HG03558 (cell line): ENCODE data around the gene PROKR1.
A peak's percentile ranks its signal among the peaks of the same experiment; 100 is the strongest.
"Not testable (repeated sequence)": the region's sequence is repeated elsewhere in the genome, so short reads cannot be mapped to it uniquely, and the experiment has no call there.

Source experiments
- ATAC-seq: cut with Tn5 transposase; IDR thresholded peaks from one replicate; pipeline ENCODE4 v1.9.1; 2021; ENCODE audit warnings: moderate number of reproducible peaks; ENCODE audit not compliant: unreplicated experiment; ENCODE audit errors: extremely low read depth

Gene PROKR1

GRCh38 chr2:68653538-68653982 is 10.2 kb downstream of the PROKR1 start:
- ATAC-seq = peak; percentile 76

GRCh38 chr2:68658266-68658665 is 14.9 kb downstream of the PROKR1 start:
- no peak for ATAC-seq

- no peak for ATAC-seq
These were observed 15.7 kb downstream of the PROKR1 start for GRCh38 chr2:68659081-68659480.

- ATAC-seq = no peak
These were observed 17.3 kb downstream of the PROKR1 start for GRCh38 chr2:68660658-68661057.

- ATAC-seq = no peak
These were observed 19.1 kb downstream of the PROKR1 start for GRCh38 chr2:68662466-68662865.

GRCh38 chr2:68663371-68664156 is 20.2 kb downstream of the PROKR1 start:
- no peak for ATAC-seq

GRCh38 chr2:68667371-68667770 is 24.0 kb downstream of the PROKR1 start:
- no peak for ATAC-seq

GRCh38 chr2:68669651-68670050 is 26.3 kb downstream of the PROKR1 start:
- ATAC-seq = no peak

- no peak for ATAC-seq
These were observed 28.6 kb downstream of the PROKR1 start for GRCh38 chr2:68671961-68672360.

GRCh38 chr2:68673631-68674030 is 30.3 kb downstream of the PROKR1 start:
- no peak for ATAC-seq

- no peak for ATAC-seq
These were observed 32.1 kb downstream of the PROKR1 start for GRCh38 chr2:68675470-68675869.

- ATAC-seq = not testable (repeated sequence)
These were observed 34.5 kb downstream of the PROKR1 start for GRCh38 chr2:68677837-68678236.

- not testable (repeated sequence) for ATAC-seq
These were observed 36.0 kb downstream of the PROKR1 start for GRCh38 chr2:68679166-68679916.

- ATAC-seq = not testable (repeated sequence)
These were observed 36.5 kb downstream of the PROKR1 start for GRCh38 chr2:68679917-68680267.

GRCh38 chr2:68684197-68684596 is 40.8 kb downstream of the PROKR1 start:
- ATAC-seq = no peak

- ATAC-seq = no peak
These were observed 42.8 kb downstream of the PROKR1 start for GRCh38 chr2:68686178-68686577.

GRCh38 chr2:68687018-68687417 is 43.6 kb downstream of the PROKR1 start:
- ATAC-seq = no peak

GRCh38 chr2:68689553-68690537 is 46.5 kb downstream of the PROKR1 start:
- ATAC-seq = peak; percentile 80

- ATAC-seq = no peak
These were observed 47.5 kb downstream of the PROKR1 start for GRCh38 chr2:68690851-68691250.

- no peak for ATAC-seq
These were observed 49.1 kb downstream of the PROKR1 start for GRCh38 chr2:68692511-68692910.
